ENCODE data around the gene MYO10. TPM values are rescaled to one million over a fixed set of nuclear protein-coding genes. Genes with fewer than 3 reads are reported as not detected.

Gene MYO10
- total and polyA plus RNA-seq, 2 of the 8 experiments (the other 6 are each of a cell fraction or from before 2014, with no cell fraction given): 21.5 to 107 TPM

DNA sequence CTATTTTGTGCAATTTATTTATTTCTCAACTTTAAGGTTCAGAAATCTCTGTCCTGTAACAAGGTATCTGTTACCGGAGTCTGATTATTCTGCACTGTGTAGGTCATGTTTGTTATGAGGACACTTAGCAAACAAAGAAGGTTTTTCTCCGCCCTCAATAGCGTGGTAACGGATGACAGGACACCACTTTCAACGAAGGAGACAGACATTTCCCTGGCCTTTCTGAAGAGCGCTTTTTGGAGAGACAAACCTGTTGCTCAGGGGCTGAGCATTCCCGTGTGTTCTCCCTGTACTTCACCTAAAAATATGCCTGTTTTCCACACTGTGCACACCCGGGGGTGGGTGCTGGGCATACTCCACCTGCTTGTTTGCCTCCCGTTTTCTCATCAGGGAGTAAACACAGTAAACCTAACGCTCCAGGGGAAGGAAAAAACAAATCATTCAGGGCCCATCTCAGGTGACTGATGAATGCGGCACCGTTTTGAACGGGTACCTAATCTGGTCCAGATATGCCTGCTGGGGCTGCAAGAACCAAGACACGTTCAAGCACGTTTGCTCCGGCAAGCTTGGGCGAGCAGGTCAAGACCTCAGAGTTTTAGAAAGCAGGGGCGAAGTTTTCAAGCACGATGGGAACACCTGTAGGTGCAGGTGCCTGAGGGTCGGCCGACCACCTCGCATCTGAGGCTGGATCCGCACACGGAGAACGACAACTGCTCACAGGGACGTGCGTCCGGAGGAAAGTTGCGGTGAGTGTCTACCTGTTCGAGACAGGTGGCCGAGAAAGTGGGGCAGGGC, 320.1 kb downstream of the MYO10 start (continued):
- TF ChIP-seq, protein P1, sequence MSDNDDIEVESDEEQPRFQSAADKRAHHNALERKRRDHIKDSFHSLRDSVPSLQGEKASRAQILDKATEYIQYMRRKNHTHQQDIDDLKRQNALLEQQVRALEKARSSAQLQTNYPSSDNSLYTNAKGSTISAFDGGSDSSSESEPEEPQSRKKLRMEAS (IDR thresholded peaks at IDR 0.05): no peak
- TF ChIP-seq RNF2 (IDR thresholded peaks at IDR 0.05; ENCODE audit: borderline replicate concordance, low read depth, low read length, missing control alignments, poor library complexity, severe bottlenecking) (peak; percentile 27), NANOG (IDR thresholded peaks at IDR 0.05; ENCODE audit: insufficient read depth, low read depth, low read length, poor library complexity, severe bottlenecking) (no peak), JUND (IDR thresholded peaks at IDR 0.05; ENCODE audit: low read length) (no peak), POU5F1 (IDR thresholded peaks at IDR 0.05; ENCODE audit: low read depth, low read length) (no peak), CBX8 (IDR thresholded peaks at IDR 0.05; ENCODE audit: borderline replicate concordance, low read depth, low read length) (no peak), CBX5 (IDR thresholded peaks at IDR 0.05; ENCODE audit: low read depth, low read length) (no peak), GTF2F1 (IDR thresholded peaks at IDR 0.05; ENCODE audit: borderline replicate concordance, low read depth, low read length) (no peak)
- TF ChIP-seq, protein P2, sequence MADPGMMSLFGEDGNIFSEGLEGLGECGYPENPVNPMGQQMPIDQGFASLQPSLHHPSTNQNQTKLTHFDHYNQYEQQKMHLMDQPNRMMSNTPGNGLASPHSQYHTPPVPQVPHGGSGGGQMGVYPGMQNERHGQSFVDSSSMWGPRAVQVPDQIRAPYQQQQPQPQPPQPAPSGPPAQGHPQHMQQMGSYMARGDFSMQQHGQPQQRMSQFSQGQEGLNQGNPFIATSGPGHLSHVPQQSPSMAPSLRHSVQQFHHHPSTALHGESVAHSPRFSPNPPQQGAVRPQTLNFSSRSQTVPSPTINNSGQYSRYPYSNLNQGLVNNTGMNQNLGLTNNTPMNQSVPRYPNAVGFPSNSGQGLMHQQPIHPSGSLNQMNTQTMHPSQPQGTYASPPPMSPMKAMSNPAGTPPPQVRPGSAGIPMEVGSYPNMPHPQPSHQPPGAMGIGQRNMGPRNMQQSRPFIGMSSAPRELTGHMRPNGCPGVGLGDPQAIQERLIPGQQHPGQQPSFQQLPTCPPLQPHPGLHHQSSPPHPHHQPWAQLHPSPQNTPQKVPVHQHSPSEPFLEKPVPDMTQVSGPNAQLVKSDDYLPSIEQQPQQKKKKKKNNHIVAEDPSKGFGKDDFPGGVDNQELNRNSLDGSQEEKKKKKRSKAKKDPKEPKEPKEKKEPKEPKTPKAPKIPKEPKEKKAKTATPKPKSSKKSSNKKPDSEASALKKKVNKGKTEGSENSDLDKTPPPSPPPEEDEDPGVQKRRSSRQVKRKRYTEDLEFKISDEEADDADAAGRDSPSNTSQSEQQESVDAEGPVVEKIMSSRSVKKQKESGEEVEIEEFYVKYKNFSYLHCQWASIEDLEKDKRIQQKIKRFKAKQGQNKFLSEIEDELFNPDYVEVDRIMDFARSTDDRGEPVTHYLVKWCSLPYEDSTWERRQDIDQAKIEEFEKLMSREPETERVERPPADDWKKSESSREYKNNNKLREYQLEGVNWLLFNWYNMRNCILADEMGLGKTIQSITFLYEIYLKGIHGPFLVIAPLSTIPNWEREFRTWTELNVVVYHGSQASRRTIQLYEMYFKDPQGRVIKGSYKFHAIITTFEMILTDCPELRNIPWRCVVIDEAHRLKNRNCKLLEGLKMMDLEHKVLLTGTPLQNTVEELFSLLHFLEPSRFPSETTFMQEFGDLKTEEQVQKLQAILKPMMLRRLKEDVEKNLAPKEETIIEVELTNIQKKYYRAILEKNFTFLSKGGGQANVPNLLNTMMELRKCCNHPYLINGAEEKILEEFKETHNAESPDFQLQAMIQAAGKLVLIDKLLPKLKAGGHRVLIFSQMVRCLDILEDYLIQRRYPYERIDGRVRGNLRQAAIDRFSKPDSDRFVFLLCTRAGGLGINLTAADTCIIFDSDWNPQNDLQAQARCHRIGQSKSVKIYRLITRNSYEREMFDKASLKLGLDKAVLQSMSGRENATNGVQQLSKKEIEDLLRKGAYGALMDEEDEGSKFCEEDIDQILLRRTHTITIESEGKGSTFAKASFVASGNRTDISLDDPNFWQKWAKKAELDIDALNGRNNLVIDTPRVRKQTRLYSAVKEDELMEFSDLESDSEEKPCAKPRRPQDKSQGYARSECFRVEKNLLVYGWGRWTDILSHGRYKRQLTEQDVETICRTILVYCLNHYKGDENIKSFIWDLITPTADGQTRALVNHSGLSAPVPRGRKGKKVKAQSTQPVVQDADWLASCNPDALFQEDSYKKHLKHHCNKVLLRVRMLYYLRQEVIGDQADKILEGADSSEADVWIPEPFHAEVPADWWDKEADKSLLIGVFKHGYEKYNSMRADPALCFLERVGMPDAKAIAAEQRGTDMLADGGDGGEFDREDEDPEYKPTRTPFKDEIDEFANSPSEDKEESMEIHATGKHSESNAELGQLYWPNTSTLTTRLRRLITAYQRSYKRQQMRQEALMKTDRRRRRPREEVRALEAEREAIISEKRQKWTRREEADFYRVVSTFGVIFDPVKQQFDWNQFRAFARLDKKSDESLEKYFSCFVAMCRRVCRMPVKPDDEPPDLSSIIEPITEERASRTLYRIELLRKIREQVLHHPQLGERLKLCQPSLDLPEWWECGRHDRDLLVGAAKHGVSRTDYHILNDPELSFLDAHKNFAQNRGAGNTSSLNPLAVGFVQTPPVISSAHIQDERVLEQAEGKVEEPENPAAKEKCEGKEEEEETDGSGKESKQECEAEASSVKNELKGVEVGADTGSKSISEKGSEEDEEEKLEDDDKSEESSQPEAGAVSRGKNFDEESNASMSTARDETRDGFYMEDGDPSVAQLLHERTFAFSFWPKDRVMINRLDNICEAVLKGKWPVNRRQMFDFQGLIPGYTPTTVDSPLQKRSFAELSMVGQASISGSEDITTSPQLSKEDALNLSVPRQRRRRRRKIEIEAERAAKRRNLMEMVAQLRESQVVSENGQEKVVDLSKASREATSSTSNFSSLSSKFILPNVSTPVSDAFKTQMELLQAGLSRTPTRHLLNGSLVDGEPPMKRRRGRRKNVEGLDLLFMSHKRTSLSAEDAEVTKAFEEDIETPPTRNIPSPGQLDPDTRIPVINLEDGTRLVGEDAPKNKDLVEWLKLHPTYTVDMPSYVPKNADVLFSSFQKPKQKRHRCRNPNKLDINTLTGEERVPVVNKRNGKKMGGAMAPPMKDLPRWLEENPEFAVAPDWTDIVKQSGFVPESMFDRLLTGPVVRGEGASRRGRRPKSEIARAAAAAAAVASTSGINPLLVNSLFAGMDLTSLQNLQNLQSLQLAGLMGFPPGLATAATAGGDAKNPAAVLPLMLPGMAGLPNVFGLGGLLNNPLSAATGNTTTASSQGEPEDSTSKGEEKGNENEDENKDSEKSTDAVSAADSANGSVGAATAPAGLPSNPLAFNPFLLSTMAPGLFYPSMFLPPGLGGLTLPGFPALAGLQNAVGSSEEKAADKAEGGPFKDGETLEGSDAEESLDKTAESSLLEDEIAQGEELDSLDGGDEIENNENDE (IDR thresholded peaks at IDR 0.05; ENCODE audit: insufficient replicate concordance, low read length): no peak
